COLO829 (cell line): ENCODE data around the gene ELK1.

ENCODE experiments used
- DNase-seq: peaks from one replicate; pipeline ENCODE4 v3.0.0; 2012; ENCODE audit warnings: low spot score

ELK1 gene

GRCh38 chrX:47644557-47645091 lies 5.7 kb downstream of the ELK1 start:
- DNase-seq = no peak

- DNase-seq = no peak
These were observed 6.4 kb downstream of the ELK1 start for GRCh38 chrX:47643926-47644325.

GRCh38 chrX:47638816-47639215 lies 11.5 kb downstream of the ELK1 start:
- no peak for DNase-seq

GRCh38 chrX:47637546-47638195 lies 12.7 kb downstream of the ELK1 start:
- DNase-seq = no peak

- DNase-seq = no peak
These were observed 15.3 kb downstream of the ELK1 start for GRCh38 chrX:47634871-47635575.

- DNase-seq = no peak
These were observed 16.4 kb downstream of the ELK1 start for GRCh38 chrX:47633689-47634590.

- no peak for DNase-seq
These were observed 17.7 kb downstream of the ELK1 start for GRCh38 chrX:47632666-47633065.

- DNase-seq = peak; percentile 59
These were observed 18.7 kb downstream of the ELK1 start for GRCh38 chrX:47631676-47632075.

GRCh38 chrX:47629419-47630200 lies 20.8 kb downstream of the ELK1 start, which contains the start of gene CFP:
CFP (minus strand) TSS chrX:47629930; CDS start chrX:47629844, 86 bp downstream.
- DNase-seq = no peak

- DNase-seq = no peak
These were observed 21.4 kb downstream of the ELK1 start for GRCh38 chrX:47628982-47629381.

GRCh38 chrX:47625365-47625764 lies 25.0 kb downstream of the ELK1 start:
- DNase-seq = no peak

- DNase-seq = no peak
These were observed 26.8 kb downstream of the ELK1 start for GRCh38 chrX:47623540-47624027.

- no peak for DNase-seq
These were observed 28.5 kb downstream of the ELK1 start for GRCh38 chrX:47621851-47622250.

- no peak for DNase-seq
These were observed 30.1 kb downstream of the ELK1 start for GRCh38 chrX:47620303-47620685.

GRCh38 chrX:47619486-47620302 lies 30.7 kb downstream of the ELK1 start, which contains the start of gene SYN1:
SYN1 (minus strand) TSS chrX:47619857; CDS start chrX:47619728, 129 bp downstream.
- peak; percentile 81 for DNase-seq

GRCh38 chrX:47618923-47619485 lies 31.4 kb downstream of the ELK1 start:
- DNase-seq = no peak

GRCh38 chrX:47614618-47615017 lies 35.7 kb downstream of the ELK1 start:
- no peak for DNase-seq

- DNase-seq = no peak
These were observed 37.3 kb downstream of the ELK1 start for GRCh38 chrX:47613082-47613481.

GRCh38 chrX:47612418-47612817 lies 37.9 kb downstream of the ELK1 start:
- no peak for DNase-seq

GRCh38 chrX:47611926-47612325 lies 38.4 kb downstream of the ELK1 start:
- DNase-seq = no peak
